WTC11 (cell line): ENCODE measurements around the gene TMEM130. TPM values are rescaled to one million over a fixed set of nuclear protein-coding genes. Genes with fewer than 3 reads are reported as not detected.

Source experiments
- ATAC-seq: fragments of 200-7000 bp; cut with Tn5 transposase; 2 replicates; pipeline ENCODE4 v1.10.0; 2021; ENCODE audit warnings: mild to moderate bottlenecking, moderate library complexity
- CTCF ChIA-PET: fragments of 300-600 bp; sonication (Branson Sonifier 250); formaldehyde crosslinking; loops from one replicate; lab custom pipeline; 2021; ENCODE audit warnings: antibody characterized with exemption; lab: Charles Lee
- POLR2A ChIA-PET: fragments of 350-600 bp; sonication (Branson Sonifier 250); formaldehyde crosslinking; loops from one replicate; lab custom pipeline; 2021; ENCODE audit warnings: antibody characterized with exemption; lab: Charles Lee
- DNase-seq: peaks from one replicate; pipeline ENCODE4 v3.0.0; 2021; ENCODE audit warnings: low spot score
- H3K27ac Mint-ChIP-seq: 2 replicates; pipeline ENCODE4 v1.8.0; 2021; ENCODE audit warnings: mixed read lengths
- H3K27me3 Mint-ChIP-seq: 2 replicates; pipeline ENCODE4 v1.8.0; 2021; ENCODE audit warnings: low read depth, mild to moderate bottlenecking, moderate library complexity, mixed read lengths
- H3K36me3 Mint-ChIP-seq: 2 replicates; pipeline ENCODE4 v1.8.0; 2021; ENCODE audit warnings: mixed read lengths
- H3K4me1 Mint-ChIP-seq: 2 replicates; pipeline ENCODE4 v1.8.0; 2022; ENCODE audit warnings: mixed read lengths
- H3K4me3 Mint-ChIP-seq: 2 replicates; pipeline ENCODE4 v1.8.0; 2021; ENCODE audit warnings: mild to moderate bottlenecking, moderate library complexity, mixed read lengths
- H3K9me3 Mint-ChIP-seq: 2 replicates; pipeline ENCODE4 v1.8.0; 2021; ENCODE audit warnings: mixed read lengths
- ARID4B ChIP-seq: sonication (generic); formaldehyde crosslinking; IDR thresholded peaks from 2 replicates; pipeline ENCODE4 v1.8.0; 2023; ENCODE audit warnings: missing genetic modification reagents, mild to moderate bottlenecking, borderline replicate concordance
- CDX4 ChIP-seq: fragments of 250-450 bp; sonication (Bioruptor Pico); IDR thresholded peaks from 2 replicates; pipeline ENCODE4 v1.9.0; 2021; ENCODE audit warnings: moderate library complexity, mild to moderate bottlenecking, inconsistent platforms, borderline replicate concordance
- CTCF ChIP-seq: fragments of 200-600 bp; IDR thresholded peaks from 2 replicates; pipeline ENCODE4 v1.8.0; 2022; ENCODE audit warnings: antibody characterized with exemption
- E2F1 ChIP-seq: sonication (generic); formaldehyde crosslinking; IDR thresholded peaks from 2 replicates; pipeline ENCODE4 v1.8.0; 2022; ENCODE audit warnings: mild to moderate bottlenecking, missing genetic modification reagents
- E2F5 ChIP-seq: sonication (generic); formaldehyde crosslinking; IDR thresholded peaks from 2 replicates; pipeline ENCODE4 v1.8.1; 2022; ENCODE audit warnings: mild to moderate bottlenecking, moderate library complexity, missing genetic modification reagents
- GTF2I ChIP-seq: fragments of 250-450 bp; sonication (Bioruptor Pico); conservative IDR thresholded peaks from 2 replicates; pipeline ENCODE4 v1.4.0; 2021; ENCODE audit warnings: mild to moderate bottlenecking
- MAX ChIP-seq: sonication (generic); formaldehyde crosslinking; IDR thresholded peaks from 2 replicates; pipeline ENCODE4 v1.8.0; 2022; ENCODE audit warnings: mild to moderate bottlenecking, missing genetic modification reagents
- NFE2L1 ChIP-seq: sonication (generic); formaldehyde crosslinking; IDR thresholded peaks from 2 replicates; pipeline ENCODE4 v1.8.1; 2023; ENCODE audit warnings: missing genetic modification reagents
- SMAD4 ChIP-seq: sonication (generic); formaldehyde crosslinking; IDR thresholded peaks from 2 replicates; pipeline ENCODE4 v1.8.0; 2022; ENCODE audit warnings: mild to moderate bottlenecking, missing genetic modification reagents
- TEAD1 ChIP-seq: sonication (generic); formaldehyde crosslinking; IDR thresholded peaks from 2 replicates; pipeline ENCODE4 v1.8.0; 2022; ENCODE audit warnings: mild to moderate bottlenecking, missing genetic modification reagents
- TEAD4 ChIP-seq: sonication (generic); formaldehyde crosslinking; IDR thresholded peaks from 2 replicates; pipeline ENCODE4 v1.8.0; 2022; ENCODE audit warnings: mild to moderate bottlenecking, missing genetic modification reagents
- ZNF281 ChIP-seq: sonication (generic); formaldehyde crosslinking; IDR thresholded peaks from 2 replicates; pipeline ENCODE4 v1.8.0; 2023; ENCODE audit warnings: mild to moderate bottlenecking, missing genetic modification reagents
- ZNF532 ChIP-seq: fragments of 250-450 bp; sonication (Bioruptor Pico); IDR thresholded peaks from 2 replicates; pipeline ENCODE4 v1.9.0; 2021; ENCODE audit warnings: mild to moderate bottlenecking, borderline replicate concordance
- ZSCAN18 ChIP-seq: fragments of 250-450 bp; sonication (Bioruptor Pico); IDR thresholded peaks from 2 replicates; pipeline ENCODE4 v2.1.2; 2022; ENCODE audit warnings: mild to moderate bottlenecking, moderate library complexity
- total RNA-seq: library from RNA; stranded (reverse); gene quantifications from 3 replicates; pipeline ENCODE4 v1.2.3, GENCODE V29; 2021

Gene TMEM130
- total RNA-seq, 1 experiment from 2014 or later: 3.2 TPM

GRCh38 chr7:98797150-98797549, 72.7 kb downstream of the TMEM130 start:
- H3K27me3 Mint-ChIP-seq: no peaks in the 10 kb centered on the region; the same call in 1 of the 2 replicates
- peaks cover 9% of the 10 kb centered on the region for H3K36me3 Mint-ChIP-seq
- H3K4me1 Mint-ChIP-seq: no peaks in the 10 kb centered on the region
- no peak for TF ChIP-seq ZNF281 (CRISPR knock-in tag)
- no peak for TF ChIP-seq ZSCAN18
- TF ChIP-seq NFE2L1 (CRISPR knock-in tag): no peak
- TF ChIP-seq E2F5 (CRISPR knock-in tag): no peak
- no peak for TF ChIP-seq TEAD1 (CRISPR knock-in tag)
- TF ChIP-seq MAX (CRISPR knock-in tag): no peak
- no peak for TF ChIP-seq E2F1 (CRISPR knock-in tag)
- TF ChIP-seq GTF2I (CRISPR knock-in tag): no peak
- no peak for TF ChIP-seq CDX4 (CRISPR knock-in tag)
- TF ChIP-seq TEAD4 (CRISPR knock-in tag): no peak
- no peak for TF ChIP-seq SMAD4 (CRISPR knock-in tag)
- TF ChIP-seq ZNF532 (CRISPR knock-in tag): no peak
- TF ChIP-seq ARID4B: no peak
- TF ChIP-seq CTCF: no peak
- DNase-seq (no peak), ATAC-seq (no peak)
- CTCF ChIA-PET: interaction anchor here (1.3 to 1.5 kb wide), 2 partner anchors 40 to 52 kb away, joined by 3 read pairs; no protein-coding TSS in a partner anchor
- no peak overlapping the region for H3K4me3 Mint-ChIP-seq
- H3K9me3 Mint-ChIP-seq: peaks cover 23% of the 10 kb centered on the region
- H3K27ac Mint-ChIP-seq: no peak overlapping the region
- POLR2A ChIA-PET: no interaction called here
